HUES64 (cell line): ENCODE measurements around the gene PHC1.
A peak's percentile ranks its signal among the peaks of the same experiment; 100 is the strongest.
"Not testable (repeated sequence)": the region's sequence is repeated elsewhere in the genome, so short reads cannot be mapped to it uniquely, and the experiment has no call there.

Source experiments
- H3K27ac ChIP-seq: 2 replicates; pipeline ENCODE4 v1.7.0; 2013; ENCODE audit warnings: low read depth, low read length, inconsistent platforms
- H3K27me3 ChIP-seq: 2 replicates; pipeline ENCODE4 v1.6.1; 2013; ENCODE audit warnings: mild to moderate bottlenecking, low read length; ENCODE audit not compliant: insufficient read depth
- H3K36me3 ChIP-seq: 2 replicates; pipeline ENCODE4 v1.6.1; 2013; ENCODE audit warnings: mild to moderate bottlenecking, low read length; ENCODE audit not compliant: insufficient read depth
- H3K4me1 ChIP-seq: 2 replicates; pipeline ENCODE4 v1.6.1; 2013; ENCODE audit warnings: mild to moderate bottlenecking, low read length, moderate library complexity; ENCODE audit not compliant: insufficient read depth
- H3K4me3 ChIP-seq: 2 replicates; pipeline ENCODE4 v1.5.1; 2013; ENCODE audit warnings: mild to moderate bottlenecking, low read length, moderate library complexity
- H3K9ac ChIP-seq: 2 replicates; pipeline ENCODE4 v1.6.1; 2013; ENCODE audit warnings: mild to moderate bottlenecking, low read depth, low read length
- H3K9me3 ChIP-seq: 2 replicates; pipeline ENCODE4 v1.6.1; 2013; ENCODE audit warnings: low read depth, low read length; ENCODE audit not compliant: insufficient read depth
- WGBS: fragments of 150-250, 120-280 bp; methylation state at CpG from one replicate; pipeline ENCODE4 v1.1.7; 2013; ENCODE audit warnings: missing lambda C conversion rate; 5-methylcytosine and 5-hydroxymethylcytosine counted together

PHC1 gene

DNA sequence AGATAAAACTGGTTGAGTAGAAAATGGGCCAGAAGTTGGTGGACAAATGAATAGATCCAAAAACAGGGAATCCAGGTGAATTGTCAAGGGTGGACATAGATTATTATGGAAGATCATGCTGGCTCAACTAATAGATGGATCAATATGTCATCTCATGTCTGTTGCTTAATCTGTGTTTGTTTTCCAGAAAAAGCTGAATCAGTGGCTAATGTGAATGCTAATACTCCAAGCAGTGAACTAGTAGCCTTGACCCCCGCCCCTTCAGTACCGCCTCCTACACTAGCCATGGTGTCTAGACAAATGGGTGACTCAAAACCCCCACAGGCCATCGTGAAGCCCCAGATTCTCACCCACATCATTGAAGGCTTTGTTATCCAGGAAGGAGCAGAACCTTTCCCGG, 19.8 kb downstream of the PHC1 start:
- H3K36me3 ChIP-seq, result peaks cover 92% of the 10 kb centered on the region
- H3K27ac ChIP-seq, H3K4me3 ChIP-seq, H3K27me3 ChIP-seq, H3K9ac ChIP-seq, H3K4me1 ChIP-seq, H3K9me3 ChIP-seq: not testable (repeated sequence)
- 100% methylated on average over 1 of the region's 4 CpGs for WGBS

DNA sequence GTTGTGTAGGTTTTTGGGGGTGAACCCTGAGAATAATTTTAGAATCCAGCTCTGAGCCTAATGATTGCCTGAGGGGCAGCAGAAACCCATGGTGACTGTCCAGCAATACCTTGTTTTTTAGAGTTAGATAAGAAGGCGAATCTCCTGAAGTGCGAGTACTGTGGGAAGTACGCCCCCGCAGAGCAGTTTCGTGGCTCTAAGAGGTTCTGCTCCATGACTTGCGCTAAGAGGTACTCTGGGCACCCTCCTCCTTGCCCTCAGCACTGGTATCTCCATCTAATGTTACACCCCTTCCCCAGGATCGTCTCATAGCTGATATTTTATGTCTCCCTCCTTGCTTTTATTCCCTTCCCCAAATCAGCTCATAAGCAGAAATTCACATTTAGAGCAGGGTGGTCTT, 22.4 kb downstream of the PHC1 start:
- Histone ChIP-seq H3K9ac (no peak overlapping the region), H3K4me1 (no peaks in the 10 kb centered on the region), H3K9me3 (no peaks in the 10 kb centered on the region), H3K27me3 (no peaks in the 10 kb centered on the region), H3K36me3 (peaks cover 79% of the 10 kb centered on the region), H3K4me3 (no peak overlapping the region), H3K27ac (no peak overlapping the region)
- WGBS, result 96% methylated on average over 7 of the region's 7 CpGs

DNA sequence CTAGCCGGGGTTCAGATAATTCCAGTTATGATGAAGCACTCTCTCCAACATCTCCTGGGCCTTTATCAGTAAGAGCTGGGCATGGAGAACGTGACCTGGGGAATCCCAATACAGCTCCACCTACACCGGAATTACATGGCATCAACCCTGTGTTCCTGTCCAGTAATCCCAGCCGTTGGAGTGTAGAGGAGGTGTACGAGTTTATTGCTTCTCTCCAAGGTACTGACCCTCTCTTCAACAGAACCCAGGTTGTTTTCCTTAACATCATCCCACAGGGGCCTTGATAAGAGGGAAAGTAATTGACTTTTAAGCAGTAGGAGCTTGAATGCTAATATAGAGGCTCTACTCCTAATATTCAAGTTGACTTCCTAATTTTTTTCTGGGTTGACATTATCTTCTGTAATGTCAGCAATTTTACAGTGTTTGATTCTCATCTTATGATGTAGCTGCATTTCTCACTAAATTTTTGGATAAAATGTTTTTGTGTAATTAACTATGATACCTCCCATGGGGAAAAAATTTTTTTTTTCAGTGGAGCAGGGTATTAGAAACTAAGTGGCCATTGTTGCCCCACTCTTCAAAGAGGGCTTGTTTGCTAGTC, 23.6 kb downstream of the PHC1 start:
- WGBS, result no CpG with 5 or more reads among the region's 5 CpGs
- H3K9ac ChIP-seq, H3K9me3 ChIP-seq, H3K27ac ChIP-seq, H3K4me1 ChIP-seq, H3K4me3 ChIP-seq, H3K27me3 ChIP-seq: not testable (repeated sequence)
- peaks cover 84% of the 10 kb centered on the region for H3K36me3 ChIP-seq

DNA sequence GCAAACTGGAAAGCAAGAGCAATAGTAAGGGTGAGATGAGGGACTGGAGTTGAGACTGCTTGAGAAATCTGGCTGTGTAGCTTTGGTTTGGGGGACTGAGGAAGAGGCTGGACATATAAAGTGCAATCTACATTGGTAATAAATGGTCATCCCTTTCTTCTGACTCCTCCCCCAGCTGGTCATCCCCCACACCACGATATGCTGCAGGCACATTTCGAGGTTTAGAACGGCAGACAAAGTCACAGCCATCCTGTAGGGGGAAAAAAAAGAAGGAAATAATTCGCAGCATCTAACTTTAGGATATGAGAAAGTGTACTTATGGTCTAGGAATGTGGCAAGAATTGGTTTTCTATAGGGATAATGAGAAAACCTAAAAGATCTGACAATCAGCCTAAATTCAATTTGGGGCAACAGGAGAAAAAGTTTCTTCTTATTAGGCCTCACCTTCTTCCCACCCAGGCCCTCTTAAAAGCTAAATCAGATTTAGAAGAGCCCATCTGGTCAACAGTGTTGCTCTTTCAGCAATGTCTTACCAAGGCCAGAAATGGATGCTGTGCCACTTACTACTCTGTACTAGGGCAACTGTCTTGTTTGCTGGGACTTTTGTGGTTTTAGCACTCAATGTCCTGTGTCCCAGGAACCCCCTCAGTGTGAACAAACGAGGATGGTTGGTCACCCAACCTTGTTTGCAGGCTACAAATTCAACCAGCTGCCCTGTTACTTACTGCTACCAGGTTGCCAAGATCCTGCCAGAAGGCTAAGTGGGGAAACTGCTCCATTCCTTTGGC, 27.6 kb downstream of the PHC1 start:
- no peaks in the 10 kb centered on the region for H3K9me3 ChIP-seq
- WGBS, result 94% methylated on average over 5 of the region's 5 CpGs
- H3K27me3 ChIP-seq, result no peaks in the 10 kb centered on the region
- H3K36me3 ChIP-seq, result peaks cover 81% of the 10 kb centered on the region
- no peaks in the 10 kb centered on the region for H3K4me1 ChIP-seq
- H3K9ac ChIP-seq, result no peak overlapping the region
- no peak overlapping the region; the same call in 1 of the 2 replicates for H3K27ac ChIP-seq
- H3K4me3 ChIP-seq, result no peak overlapping the region

DNA sequence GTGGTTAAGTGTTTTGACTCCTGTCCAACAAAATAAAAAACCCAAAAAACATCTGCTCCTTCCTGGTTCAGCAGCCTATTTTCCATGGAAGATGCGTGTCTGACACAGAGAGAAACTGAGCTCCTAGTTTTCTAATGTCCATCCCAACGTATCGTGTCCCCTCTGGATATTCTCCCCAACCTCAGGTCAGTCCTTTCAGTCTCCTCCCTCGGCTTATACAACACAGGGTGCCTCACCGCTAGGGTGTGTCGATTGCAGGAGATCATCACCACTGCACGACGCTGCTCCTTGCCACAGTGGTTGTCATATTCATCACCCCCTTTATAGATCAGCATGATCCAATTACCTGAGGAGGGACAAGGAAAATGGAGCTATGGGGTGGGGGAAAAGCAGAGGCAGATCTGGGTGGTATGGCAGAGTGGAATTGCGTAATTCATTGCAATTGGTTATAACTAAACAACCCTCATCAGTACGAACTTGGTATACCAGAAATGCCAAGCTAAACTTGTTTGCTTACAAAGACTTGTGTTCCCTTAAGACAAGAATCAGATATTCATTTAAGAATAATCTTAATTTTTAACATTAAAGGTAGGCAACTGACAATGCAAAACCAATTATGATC, 29.4 kb downstream of the PHC1 start:
- no peaks in the 10 kb centered on the region for H3K27me3 ChIP-seq
- H3K36me3 ChIP-seq, result peaks cover 63% of the 10 kb centered on the region
- WGBS, result 96% methylated on average over 10 of the region's 10 CpGs
- peaks cover 11% of the 10 kb centered on the region for H3K4me1 ChIP-seq
- no peak overlapping the region for H3K27ac ChIP-seq
- no peak overlapping the region for H3K9ac ChIP-seq
- no peak overlapping the region for H3K4me3 ChIP-seq
- H3K9me3 ChIP-seq, result no peaks in the 10 kb centered on the region

DNA sequence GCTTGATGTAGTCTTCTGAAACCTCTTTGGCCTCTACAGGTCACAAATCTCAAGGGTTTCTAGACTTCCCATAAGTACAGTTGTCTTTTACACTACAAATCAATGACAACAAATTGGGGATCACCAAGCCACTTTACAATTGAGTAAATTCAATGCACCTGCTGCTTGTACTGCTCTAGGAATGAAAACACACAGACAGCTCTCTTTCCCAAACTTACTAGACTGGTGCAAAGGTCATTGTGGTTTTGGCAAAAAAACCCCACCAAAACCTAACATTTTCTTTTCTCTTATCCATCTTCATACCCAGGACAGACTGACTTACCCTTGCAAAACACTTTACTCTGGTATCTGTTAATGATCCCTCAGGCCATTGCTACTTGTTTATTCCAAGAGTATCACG, 32.4 kb downstream of the PHC1 start:
- 90% methylated on average over 1 of the region's 1 CpG for WGBS
- Histone ChIP-seq H3K36me3 (peaks cover 48% of the 10 kb centered on the region), H3K9ac (no peak overlapping the region), H3K4me3 (no peak overlapping the region), H3K27me3 (no peaks in the 10 kb centered on the region), H3K9me3 (no peaks in the 10 kb centered on the region; the same call in 1 of the 2 replicates), H3K4me1 (peaks cover 13% of the 10 kb centered on the region), H3K27ac (no peak overlapping the region)

DNA sequence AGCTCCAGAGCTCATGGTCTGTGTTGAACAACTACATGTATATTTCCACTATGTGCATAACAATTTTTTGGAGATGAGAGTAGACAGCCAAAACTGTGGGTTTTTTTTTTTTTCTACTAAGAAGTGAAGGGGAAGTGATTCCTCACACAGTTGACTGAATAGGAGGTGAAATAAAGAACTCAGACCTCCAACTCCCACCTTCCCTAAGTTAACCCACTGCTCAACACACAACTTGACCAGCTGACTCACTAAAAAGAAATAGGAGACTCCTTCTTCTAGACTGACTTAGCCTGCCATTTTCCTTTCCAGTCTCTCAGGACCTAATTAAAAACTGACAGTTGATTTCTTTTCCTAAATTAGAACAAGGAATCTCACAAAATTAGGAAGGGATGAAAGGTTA, 33.4 kb downstream of the PHC1 start:
- H3K27ac ChIP-seq, result no peak overlapping the region
- peaks cover 13% of the 10 kb centered on the region for H3K4me1 ChIP-seq
- peaks cover 4% of the 10 kb centered on the region for H3K9me3 ChIP-seq
- peak overlapping the region; percentile 85 for H3K4me3 ChIP-seq
- H3K27me3 ChIP-seq, result no peaks in the 10 kb centered on the region
- H3K36me3 ChIP-seq, result peaks cover 38% of the 10 kb centered on the region
- H3K9ac ChIP-seq, result no peak overlapping the region

DNA sequence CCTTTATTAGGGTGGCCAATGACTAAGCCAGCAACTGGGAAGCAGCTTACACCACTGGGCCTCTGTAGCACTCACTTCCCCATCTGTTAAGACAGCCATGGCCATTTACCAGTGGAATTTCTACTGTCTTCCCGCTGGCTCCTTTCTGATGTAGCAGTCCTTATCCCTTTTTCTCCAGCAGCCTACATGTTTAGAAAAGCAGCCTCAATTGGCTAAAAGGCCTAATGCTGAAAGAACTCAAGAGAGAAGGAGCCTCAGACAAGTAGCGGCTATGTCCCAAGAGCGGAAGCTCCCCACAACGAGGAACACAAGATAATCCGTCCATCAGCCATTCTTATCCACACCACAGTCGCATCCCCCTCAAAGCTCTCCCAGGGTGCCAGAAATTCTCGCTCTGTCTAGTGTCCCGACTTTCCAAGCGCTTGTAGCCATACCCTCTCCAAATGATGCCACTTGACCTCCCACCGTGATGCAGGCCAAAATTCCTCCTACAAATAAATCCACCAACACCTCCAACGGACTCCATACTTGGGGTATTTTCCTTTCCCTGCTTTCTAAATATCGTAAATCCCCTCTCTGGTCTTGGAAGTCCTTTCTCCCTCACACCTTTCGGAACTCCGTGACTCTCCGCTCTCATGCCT, 34.5 kb downstream of the PHC1 start:
- Histone ChIP-seq H3K27ac (peak overlapping the region; percentile 98; the same call in 1 of the 2 replicates), H3K9me3 (peaks cover 15% of the 10 kb centered on the region), H3K9ac (peak overlapping the region; percentile 93), H3K36me3 (peaks cover 36% of the 10 kb centered on the region), H3K27me3 (no peaks in the 10 kb centered on the region), H3K4me1 (peaks cover 13% of the 10 kb centered on the region), H3K4me3 (peak overlapping the region; percentile 85)
- WGBS, result under 1% methylated on average over 15 of the region's 15 CpGs

DNA sequence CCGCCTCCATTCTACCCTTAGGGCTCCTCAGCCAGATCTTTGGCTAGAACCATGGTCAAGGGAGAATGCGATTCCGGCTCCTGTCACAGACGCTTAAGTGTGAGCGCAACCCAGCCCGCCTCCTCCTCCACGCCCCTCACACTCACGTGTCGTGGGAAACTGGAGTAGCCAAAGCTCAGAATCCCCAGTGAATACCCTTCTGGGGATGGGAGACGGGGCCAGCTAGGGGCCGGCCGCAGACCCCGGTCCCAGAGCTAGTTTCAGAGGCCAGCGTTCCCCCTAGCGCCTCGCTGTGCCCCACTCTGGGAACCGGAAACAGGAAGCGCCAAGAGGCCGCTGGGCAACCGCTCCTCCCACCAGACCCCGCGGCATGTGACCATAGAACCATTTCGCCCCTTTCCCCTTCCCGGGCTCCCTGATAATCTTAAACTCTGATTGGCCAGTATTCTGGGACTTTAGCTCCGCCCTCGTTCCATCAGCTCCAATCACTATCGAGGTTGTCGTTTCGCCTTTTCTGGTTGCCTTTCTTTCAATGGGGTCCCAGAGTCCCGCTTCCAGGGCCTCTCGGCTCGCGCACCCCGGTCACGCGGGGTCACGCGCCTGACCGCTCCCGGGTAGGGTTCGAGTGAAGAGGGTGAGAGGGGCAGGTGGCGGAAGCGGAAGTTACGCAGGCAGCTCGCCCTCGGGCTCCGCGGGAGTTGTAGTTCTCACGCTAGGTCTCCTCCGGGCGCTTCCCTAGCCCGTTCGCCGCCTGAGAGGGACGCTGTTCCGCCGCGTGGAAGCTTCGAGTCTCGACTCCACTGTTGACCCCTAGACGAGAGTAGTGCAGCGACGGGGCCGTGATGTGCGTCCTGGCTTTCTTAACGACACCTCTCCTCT, 35.3 kb downstream of the PHC1 start, which contains the start of gene M6PR:
Gene M6PR (minus strand): TSS at position 304 of the 879 bp plus-strand sequence. CDS start 3,241 bp downstream, outside the sequence.
- Histone ChIP-seq H3K4me3 (peak within 1 kb of the TSS; percentile 85), H3K9ac (peak within 1 kb of the TSS; percentile 93), H3K36me3 (peaks cover 33% of the 10 kb centered on the region), H3K27ac (peak within 1 kb of the TSS; percentile 98), H3K4me1 (peaks cover 13% of the 10 kb centered on the region), H3K27me3 (no peaks in the 10 kb centered on the region), H3K9me3 (peaks cover 21% of the 10 kb centered on the region)
- under 1% methylated on average over 65 of the region's 66 CpGs for WGBS

DNA sequence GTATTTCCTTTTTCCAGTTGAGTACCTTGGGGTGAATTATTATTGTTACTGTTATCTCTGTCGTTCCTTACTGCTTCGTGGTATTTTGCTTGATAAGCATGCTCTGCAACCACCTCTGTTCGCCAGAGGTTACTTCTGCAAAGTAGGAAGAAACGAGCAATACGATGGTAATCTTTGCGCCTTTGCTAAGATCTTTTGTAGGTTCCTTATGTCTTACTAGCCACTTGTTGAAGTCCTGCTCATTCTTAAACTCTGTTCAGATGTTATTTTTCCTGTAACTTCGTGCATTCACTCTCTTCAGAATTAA, 35.9 kb downstream of the PHC1 start:
- H3K4me1 ChIP-seq, result peaks cover 13% of the 10 kb centered on the region
- peak overlapping the region; percentile 98; the same call in 1 of the 2 replicates for H3K27ac ChIP-seq
- peak overlapping the region; percentile 85 for H3K4me3 ChIP-seq
- H3K9me3 ChIP-seq, result peaks cover 26% of the 10 kb centered on the region
- H3K9ac ChIP-seq, result peak overlapping the region; percentile 93
- H3K27me3 ChIP-seq, result no peaks in the 10 kb centered on the region
- 4% methylated on average over 7 of the region's 7 CpGs for WGBS
- peaks cover 28% of the 10 kb centered on the region for H3K36me3 ChIP-seq
